ENCODE results near the gene ADPRS.
A peak's percentile ranks its signal among the peaks of the same experiment; 100 is the strongest.

Gene ADPRS

DNA sequence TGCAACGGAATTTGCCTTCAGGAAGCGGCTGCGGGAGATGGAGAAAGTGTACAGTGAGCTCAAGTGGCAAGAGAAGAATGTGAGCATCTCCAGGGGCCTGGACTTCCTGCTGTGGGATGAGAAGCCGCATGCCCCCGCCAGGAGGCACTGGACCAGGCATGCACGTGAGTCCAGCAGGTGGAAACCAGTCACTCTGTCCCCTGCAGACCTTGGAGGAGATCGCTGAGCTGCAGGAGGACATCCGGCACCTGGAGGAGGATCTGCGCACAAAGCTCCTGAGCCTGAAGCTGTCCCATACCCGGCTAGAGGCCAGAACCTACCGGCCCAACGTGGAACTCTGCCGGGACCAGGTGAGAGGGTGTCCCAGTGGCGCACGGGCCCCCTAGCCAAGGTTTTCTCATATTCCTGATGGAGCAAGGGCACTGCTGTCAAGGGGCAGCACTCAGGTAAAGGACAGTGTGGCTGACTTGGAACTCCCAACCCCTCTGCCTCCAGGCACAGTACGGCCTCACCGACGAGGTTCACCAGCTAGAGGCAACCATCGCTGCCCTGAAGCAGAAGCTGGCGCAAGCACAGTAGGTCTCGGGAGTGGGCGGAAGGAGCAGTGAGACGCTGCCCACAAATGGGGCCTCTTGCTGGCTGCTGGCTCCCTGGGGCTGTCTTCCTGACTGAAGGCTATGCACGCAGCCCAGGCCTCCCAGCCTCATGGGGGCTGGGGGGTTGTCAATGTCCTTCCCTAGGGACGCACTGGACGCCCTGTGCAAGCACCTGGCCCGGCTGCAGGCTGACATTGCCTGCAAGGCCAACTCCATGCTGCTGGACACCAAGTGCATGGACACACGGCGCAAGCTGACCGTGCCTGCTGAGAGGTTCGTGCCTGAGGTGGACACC, 1.2 kb upstream of the ADPRS start:
- no peak for DNase-seq (ENCODE audit: low spot score)

DNA sequence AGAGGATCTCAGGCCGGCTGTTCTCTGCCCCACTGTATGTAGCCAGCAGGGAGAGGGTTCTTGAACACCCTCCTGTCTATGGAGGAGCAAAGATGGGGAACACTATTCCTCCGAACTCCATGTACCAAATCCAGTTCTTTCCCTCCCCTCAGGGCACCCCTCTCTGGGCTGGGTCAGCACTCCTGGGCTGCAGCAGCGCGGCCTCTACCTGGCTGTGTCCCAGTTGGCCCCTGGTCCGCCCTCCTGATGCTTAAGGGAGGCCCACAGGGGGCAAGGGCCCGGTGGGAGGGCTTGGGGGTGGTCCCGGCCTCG, 471 bp upstream of the ADPRS start:
- no peak for DNase-seq (ENCODE audit: low spot score)

DNA sequence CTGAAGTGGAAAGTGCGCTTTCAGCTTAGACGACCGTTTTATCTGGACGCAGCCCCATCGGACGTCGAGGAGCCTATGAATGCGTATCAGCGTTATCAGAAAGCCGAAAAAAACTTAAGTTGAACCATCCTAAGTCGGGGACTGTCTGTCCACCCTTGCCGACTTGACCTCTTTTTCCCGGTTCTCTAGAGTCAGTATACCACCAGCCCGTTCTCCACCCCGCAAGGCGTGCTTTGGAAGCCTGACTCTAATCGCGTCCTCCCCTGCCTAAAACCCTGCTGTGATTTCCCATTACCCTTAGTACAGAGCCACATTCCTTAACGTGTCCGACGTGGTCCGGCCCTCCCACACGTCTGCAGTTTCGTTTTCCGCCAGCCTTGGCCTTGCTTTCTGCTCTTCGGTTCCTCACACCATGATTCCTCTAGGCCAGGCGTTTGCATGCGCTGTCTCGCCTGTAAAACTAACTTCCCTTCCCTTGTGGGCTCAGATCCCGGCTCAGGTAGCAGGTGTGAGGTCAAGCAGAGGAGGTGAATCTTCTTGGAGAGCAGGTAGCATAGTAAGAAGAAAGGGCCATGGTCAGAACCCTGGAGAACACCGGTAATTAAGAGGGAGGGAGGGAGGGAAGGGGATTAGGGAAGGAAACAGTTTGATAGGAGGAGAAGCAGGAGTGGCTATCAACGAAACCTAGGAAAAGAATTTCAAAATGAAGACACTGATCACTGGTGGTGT, 865 bp downstream of the ADPRS start:
- DNase-seq (ENCODE audit: low spot score) = no peak

DNA sequence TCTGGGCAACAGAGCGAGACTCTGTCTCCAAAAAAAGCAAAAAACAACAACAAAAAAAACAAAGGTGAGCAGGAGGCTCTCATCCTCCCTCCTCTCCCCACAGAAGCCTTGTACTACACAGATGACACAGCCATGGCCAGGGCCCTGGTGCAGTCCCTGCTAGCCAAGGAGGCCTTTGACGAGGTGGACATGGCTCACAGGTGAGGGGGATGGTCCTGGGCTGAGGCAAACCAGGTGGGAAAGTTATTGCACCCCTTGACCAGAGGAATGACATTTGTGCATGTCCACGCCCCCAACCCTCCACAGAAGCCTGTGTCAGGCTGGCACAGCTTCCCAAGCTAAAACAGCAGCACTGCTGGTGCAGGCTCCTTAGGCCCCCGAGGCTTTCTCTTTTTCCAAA, 2.4 kb downstream of the ADPRS start:
- no peak for DNase-seq (ENCODE audit: low spot score)

DNA sequence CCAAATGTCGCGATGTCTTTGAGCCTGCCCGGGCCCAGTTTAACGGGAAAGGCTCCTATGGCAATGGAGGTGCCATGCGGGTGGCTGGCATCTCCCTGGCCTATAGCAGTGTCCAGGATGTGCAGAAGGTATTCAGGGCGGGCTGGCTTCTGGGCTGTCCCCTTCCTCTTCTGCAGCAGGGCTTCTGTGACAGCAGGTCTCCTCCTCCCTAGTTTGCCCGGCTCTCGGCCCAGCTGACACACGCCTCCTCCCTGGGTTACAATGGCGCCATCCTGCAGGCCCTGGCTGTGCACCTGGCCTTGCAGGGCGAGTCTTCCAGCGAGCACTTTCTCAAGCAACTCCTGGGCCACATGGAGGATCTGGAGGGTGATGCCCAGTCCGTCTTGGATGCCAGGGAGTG, 3.0 kb downstream of the ADPRS start:
- DNase-seq (ENCODE audit: low spot score) = no peak

DNA sequence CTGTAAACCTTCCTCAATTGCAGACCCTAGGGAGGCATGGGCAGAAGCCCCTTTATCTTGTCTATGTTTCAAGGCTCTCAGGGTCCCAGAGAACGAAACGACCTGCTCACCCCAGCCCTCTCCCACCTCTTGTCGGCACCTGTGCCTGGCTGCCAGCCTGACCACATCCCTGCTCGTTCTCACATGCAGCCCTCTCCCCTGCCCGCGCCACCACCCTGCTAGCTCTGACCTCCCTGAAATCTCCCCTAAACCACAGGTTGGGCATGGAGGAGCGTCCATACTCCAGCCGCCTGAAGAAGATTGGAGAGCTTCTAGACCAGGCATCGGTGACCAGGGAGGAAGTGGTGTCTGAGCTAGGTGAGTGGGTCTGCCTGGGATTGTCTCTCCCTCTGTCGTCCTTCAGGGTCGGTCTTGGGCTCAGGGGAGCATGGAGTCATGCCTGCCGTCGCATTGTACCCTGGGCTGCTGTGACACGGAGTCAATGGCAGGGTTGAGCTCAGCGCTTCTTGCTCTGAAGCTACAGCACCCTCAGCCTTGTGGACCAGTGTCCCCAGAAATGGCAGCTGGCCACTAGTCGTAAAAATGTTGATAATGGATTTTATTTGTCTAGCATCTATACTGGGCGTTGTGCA, 3.6 kb downstream of the ADPRS start:
- DNase-seq (ENCODE audit: low spot score) = no peak

DNA sequence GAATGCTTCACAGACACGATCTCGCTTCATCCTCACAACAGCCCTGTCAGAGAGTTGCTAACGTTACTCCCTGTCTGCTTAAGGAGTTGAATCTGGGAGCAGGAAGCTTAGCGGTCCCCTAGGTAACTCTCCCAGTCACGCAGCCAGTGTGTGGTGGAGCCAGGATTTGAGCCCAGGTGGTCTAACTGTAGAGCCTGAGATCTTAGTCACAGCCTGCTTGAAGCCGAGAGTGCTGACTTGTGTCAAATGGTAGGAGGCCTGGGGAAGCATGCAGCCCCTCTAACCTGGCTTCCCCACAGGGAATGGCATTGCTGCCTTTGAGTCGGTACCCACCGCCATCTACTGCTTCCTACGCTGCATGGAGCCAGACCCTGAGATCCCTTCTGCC, 4.1 kb downstream of the ADPRS start:
- no peak for DNase-seq (ENCODE audit: low spot score)

DNA sequence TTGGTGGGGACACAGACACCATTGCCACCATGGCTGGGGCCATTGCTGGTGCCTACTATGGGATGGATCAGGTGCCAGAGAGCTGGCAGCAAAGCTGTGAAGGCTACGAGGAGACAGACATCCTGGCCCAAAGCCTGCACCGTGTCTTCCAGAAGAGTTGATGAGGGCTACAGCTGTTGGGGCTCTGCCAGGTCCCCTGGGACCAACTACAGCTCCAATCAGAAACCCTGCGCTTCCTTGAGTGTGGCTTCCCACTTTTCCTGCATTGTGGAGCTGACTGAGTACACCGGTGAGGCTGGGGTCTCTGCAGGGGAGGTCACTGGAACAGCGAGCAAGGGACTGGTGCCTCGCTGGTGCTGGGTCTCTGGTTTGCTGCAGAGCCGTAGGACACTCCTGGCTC, 4.5 kb downstream of the ADPRS start:
- DNase-seq (ENCODE audit: low spot score) = no peak

DNA sequence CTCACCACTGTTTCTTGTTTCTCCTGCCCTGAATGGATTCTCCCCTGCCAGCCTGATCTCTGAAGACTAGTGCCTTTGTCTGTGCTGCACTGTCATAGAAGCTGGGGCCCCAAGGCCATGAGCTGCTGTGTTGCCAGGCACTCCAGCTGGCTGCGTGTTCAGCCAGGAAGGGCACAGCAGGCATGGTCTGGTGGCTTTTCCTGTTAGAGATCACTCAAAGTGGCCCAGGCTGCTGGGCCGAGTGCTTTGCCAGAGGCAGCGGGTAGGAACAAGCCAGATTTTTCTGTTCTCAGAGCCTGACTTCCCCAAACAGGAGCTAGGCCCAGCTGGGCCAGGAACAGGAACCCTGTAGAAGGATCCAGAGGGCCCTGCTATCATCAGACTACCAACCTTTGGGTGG, 5.2 kb downstream of the ADPRS start:
- DNase-seq (ENCODE audit: low spot score) = no peak

DNA sequence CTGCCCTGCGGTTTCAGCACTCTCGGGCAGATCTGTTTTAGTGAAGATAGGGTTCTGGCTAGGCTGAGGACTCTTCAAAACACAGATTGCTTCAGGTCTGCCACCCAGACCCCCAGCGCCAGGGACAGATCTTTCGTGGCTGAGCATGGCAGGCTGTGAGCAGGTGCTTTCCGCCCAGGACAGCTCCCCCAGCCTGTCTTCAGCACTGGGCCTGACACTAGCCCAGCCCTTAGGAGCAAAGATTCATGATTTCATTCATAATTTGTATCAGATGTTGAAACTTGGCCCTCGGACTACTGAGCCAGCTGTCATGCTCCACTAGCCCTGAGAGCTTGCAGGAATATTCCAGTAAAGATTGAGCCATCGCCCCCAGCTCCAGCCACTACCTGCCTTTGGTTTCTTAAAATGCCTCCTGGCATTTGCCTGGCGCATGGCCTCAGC, 5.9 kb downstream of the ADPRS start:
- DNase-seq (ENCODE audit: low spot score) = no peak

DNA sequence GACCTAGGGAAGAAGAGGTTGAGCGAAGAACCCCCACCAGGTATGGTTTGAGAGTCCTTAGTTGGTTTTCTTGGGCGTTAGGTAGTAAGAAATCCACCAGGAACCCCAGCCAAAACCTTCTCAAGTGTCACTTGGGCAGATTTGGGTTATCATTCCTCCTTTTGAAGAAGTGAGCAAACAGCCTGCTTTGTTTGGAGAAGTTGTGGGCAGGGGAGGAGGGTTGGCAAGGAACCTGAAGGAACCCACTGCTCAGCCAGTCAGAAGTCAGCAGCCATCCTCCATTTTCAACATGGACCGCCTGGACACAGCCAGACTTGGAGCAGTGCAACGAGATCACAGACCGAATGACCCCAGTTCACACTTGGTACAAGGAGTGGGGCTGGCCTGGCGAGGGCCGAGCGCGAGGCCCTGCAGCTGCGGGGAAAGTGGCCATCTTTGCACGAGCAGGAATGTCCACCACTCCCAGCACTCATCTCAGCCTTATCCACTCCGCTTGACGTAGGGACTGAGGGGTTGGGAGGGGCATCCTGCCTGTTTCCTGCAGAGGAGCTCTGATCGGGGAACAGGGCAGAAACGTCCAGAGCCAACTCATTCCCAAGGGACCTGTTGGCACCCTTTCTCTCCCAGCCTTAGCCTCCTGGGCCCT, 7.2 kb downstream of the ADPRS start:
- no peak for DNase-seq (ENCODE audit: low spot score)

DNA sequence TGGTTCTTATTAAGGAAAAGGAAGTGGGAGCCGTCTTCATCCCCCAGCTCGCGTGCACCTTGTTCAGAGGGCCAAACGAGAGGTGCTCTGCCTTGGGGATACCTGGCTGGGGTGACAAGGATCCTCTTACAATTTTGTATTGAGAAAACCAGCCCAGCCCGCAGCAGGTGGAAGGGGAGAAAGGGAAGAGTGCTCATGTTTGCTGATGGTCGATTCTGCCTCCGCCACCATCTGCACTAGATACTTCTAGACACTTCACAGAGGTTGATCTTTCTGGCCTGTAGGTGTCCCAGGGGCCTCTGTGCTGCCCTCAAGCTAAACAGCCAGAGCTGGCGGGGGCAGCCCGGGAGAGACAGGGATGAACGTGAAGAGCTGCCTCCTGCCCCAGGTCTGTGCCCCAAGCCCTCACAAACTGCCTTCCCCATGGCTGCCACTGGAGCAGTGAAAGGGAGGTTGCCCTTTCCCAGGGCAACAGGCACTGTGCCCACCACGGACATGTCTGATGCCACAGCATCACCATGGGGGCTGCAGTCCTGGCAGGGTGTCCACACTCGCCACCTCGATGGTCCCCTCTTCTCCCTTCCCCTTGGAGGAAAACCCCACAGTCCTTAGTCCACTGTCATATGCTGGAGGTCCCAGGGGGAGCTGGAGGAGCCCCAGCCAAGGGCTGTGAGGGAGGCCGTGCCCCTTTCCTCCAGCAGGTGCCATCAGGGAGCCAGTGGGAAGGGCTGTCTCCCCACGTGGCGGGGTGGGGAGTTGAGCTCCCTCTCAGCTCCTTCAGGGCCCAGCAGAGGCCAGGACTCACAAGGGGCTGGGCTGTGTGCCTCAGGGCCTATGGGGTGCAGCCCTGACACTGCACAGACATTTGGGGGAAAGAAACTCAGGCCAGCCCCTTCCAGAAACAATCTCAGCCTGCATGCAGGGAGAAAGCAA, 8.1 kb downstream of the ADPRS start:
- no peak for DNase-seq (ENCODE audit: low spot score)

DNA sequence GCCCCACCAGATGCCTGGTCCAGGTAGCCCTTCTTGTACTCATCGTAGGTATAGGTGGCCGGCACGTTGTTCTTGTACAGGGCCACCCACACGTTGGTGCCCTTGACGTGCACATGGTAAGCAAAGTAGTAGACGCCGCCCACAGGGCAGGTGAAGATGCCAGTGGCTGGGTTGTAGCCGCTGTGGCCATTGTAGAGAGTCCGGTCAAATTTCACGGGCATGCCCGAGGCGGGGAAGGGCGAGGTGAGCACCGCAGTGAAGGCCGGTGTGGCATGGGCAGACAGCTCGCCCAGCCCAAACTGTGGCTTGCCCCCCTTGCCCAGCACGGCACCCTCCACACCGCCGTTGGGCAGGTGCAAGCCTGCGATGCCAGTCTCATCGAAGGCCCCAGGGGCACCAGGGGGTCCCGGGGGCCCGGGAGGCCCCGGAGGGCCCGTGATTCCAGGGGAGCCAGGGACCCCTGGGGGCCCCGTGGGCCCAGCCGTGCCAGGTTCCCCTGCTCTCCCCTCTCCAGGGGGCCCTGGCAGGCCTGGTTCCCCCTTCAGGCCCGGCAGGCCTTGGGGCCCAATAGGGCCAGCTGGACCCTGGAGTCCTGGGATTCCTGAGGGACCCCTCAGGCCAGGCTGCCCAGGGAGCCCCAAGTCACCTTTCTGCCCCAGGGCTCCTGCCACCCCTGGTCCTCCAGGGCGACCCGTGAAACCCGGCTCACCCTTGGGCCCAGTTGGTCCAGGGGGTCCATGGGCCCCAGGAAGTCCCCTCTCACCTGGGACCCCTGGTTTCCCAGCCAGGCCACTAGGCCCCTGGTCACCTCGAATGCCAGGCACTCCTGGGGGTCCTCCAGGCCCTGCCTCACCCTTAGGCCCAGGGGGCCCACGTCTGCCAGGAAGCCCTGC, 9.2 kb downstream of the ADPRS start:
- no peak for DNase-seq (ENCODE audit: low spot score)

DNA sequence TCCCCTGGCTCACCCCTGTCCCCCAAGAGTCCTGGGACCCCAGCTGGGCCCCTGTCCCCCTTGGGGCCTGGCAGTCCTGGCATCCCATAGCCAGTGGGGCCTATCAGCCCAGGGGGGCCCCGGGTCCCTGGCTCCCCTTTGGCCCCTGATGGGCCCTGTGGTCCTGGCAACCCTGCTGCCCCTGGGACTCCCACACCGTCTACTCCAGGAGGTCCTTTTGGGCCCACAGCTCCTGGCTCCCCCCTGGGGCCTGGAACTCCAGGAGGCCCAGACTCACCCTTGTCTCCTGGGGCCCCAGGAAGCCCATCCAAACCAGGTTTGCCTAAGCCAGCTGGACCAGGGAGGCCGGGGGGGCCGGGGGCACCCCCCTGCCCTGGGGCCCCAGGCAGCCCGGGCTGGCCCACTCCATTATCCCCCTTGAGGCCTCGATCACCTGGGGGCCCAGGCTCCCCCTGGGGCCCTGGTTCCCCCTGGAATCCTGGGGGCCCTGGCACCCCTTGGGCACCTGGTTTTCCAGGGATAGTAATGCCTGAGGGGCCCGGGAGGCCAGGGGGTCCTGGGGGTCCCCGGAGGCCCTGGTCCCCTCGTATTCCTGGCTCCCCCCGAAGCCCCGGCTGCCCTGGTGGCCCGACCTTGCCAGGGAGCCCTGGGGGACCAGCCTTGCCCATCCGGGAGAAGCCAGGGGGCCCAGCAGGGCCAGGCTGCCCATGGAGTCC, 10.1 kb downstream of the ADPRS start:
- DNase-seq (ENCODE audit: low spot score) = no peak

DNA sequence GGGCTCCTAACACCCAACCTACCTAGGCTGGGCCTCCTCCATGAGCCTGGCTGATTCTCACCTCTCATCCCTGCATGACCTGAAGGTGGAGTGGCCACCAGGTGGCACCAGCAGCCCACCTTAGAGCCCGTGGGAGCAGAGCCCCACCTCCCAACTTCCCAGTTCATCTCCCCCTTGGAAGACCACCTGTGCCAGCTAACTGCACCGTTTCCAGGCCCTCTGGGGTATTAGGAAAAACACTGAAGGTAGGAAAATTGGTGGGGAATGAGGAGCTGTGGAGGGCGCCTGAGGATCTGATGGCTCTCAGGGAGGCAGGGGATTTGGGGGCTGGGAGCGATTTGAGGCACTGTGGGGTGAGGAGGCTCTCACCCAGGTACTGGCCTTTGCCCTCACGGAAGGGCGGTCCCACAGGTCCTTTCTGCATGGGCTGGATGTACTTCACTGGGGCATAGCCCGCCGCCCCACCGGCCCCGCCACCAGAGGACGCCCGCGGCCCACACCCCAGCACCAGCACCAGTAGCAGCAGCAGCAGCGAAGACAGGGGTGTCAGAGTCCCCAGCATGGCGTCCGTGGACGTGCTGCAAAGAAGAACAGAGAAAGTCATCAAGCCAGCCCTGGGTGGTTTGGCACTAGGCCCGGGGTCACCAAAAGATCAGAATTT, 11.1 kb downstream of the ADPRS start:
- peak; percentile 89 for DNase-seq (ENCODE audit: low spot score)

DNA sequence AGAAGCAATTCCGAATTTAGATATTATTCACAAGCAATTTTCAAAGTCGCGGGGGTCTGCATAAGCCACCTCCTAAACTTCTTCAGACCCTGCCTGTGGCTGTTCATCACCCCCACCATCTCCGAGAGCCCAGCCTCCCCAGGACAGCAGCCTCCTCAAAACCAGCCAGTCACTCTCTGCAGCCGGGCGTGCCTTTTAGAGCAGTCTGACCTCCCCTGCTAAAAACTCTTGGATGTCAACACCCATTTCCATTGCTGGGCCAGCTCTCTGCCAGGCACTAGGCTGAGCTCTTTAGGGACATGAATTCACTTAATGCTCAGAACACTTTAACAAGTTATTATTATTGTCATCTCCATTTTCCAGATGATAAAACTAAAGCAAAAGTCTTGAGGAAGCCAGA, 11.7 kb downstream of the ADPRS start:
- DNase-seq (ENCODE audit: low spot score) = no peak

DNA sequence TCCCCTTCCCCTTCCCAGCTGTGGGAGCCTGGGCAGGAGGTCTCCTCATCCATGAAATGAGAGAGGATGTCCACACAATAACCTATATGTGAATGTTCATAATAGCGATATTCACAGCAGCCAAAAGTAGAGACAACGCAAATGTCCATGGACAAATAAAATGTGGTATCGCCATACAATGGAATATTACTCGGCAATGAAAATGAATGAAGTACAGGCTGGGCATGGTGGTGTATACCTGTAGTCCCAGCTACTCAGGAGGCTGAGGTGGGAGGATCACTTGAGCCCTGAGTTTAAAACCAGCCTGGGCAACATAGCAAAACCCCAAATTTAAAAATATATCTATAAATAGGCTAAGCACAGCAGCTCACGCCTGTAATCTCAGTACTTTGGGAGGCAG, 12.9 kb downstream of the ADPRS start:
- DNase-seq (ENCODE audit: low spot score) = no peak

DNA sequence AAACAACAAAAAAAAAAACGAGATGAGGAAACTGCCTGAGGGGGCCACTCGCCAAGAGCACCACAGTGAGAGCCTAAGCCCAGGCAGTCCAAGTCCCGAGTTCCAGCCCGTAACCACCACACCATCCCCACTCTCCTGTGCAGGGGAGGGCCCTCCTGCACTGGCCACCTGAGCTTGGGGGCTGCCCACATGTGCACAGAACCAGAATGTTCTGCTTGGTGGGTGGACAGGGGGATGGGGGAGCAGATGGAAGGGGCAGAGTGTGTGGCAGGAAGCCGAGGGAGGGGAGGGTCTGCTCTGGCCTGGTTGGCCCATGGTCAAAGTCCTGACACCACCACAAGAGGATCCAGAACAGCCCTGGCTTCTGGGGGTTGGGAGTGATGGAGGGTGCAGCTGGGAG, 17.6 kb downstream of the ADPRS start:
- DNase-seq (ENCODE audit: low spot score) = no peak

DNA sequence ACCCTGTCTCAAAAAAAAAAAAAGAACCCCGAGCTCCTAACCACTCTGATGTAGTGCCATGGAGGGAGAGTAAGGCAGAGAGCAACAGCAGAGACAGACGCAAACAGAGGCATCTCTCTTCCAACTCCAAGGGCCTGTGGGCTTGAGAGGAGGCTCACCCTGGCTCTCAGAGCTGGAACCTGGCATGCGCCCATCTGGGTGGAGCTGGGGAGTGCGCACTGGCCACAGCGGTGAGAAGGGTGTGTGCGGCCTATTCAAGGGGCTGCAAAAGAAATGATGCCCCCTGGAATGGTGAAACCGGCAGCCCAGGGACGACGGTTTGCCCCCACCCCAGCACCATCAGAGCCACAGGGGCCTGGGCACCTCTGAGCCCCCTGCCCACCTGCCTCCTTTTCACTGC, 18.7 kb downstream of the ADPRS start:
- DNase-seq (ENCODE audit: low spot score) = no peak
